Measurements from ENCODE around the gene ABHD17B.
"Not testable (repeated sequence)": the region's sequence is repeated elsewhere in the genome, so short reads cannot be mapped to it uniquely, and the experiment has no call there.

Gene ABHD17B

GRCh38 chr9:71911061-71911907 lies at the start of gene ABHD17B, which contains the start of gene C9orf85:
Gene ABHD17B, minus strand, starts transcription at chr9:71911193. Its CDS starts 36,113 bp downstream, at chr9:71875080.
Gene C9orf85, plus strand, starts transcription at chr9:71911639. Its CDS starts 96 bp downstream, at chr9:71911735.
- in situ Hi-C loops (cut with HindIII; ENCODE audit: low pct_ligation_motif_present, low pct_unique_long_range_greater_than_20kb, low sequenced_read_pairs), result no loop called here
- peak; percentile 99 for DNase-seq

- in situ Hi-C loops (cut with HindIII; ENCODE audit: low pct_ligation_motif_present, low pct_unique_long_range_greater_than_20kb, low sequenced_read_pairs), result no loop called here
- DNase-seq, result no peak
Measured at GRCh38 chr9:71955300-71955915, 44.4 kb upstream of the ABHD17B start.

- DNase-seq; in situ Hi-C loops (cut with HindIII; ENCODE audit: low pct_ligation_motif_present, low pct_unique_long_range_greater_than_20kb, low sequenced_read_pairs): not testable (repeated sequence)
Measured at GRCh38 chr9:71954652-71955051, 43.7 kb upstream of the ABHD17B start.

GRCh38 chr9:71944754-71945375 lies 33.9 kb upstream of the ABHD17B start:
- no peak for DNase-seq
- in situ Hi-C loops (cut with HindIII; ENCODE audit: low pct_ligation_motif_present, low pct_unique_long_range_greater_than_20kb, low sequenced_read_pairs), result no loop called here

- in situ Hi-C loops (cut with HindIII; ENCODE audit: low pct_ligation_motif_present, low pct_unique_long_range_greater_than_20kb, low sequenced_read_pairs), result no loop called here
- no peak for DNase-seq
Measured at GRCh38 chr9:71941998-71942567, 31.1 kb upstream of the ABHD17B start.

GRCh38 chr9:71941060-71941568 lies 30.1 kb upstream of the ABHD17B start:
- no peak for DNase-seq

GRCh38 chr9:71937898-71938297 lies 26.9 kb upstream of the ABHD17B start:
- in situ Hi-C loops (cut with HindIII; ENCODE audit: low pct_ligation_motif_present, low pct_unique_long_range_greater_than_20kb, low sequenced_read_pairs), result no loop called here
- DNase-seq, result no peak

More at GRCh38 chr9:71941060-71941568, 30.1 kb upstream of the ABHD17B start:
- in situ Hi-C loops (cut with HindIII; ENCODE audit: low pct_ligation_motif_present, low pct_unique_long_range_greater_than_20kb, low sequenced_read_pairs), result no loop called here

GRCh38 chr9:71937070-71937625 lies 26.2 kb upstream of the ABHD17B start:
- in situ Hi-C loops (cut with HindIII; ENCODE audit: low pct_ligation_motif_present, low pct_unique_long_range_greater_than_20kb, low sequenced_read_pairs), result no loop called here
- no peak for DNase-seq

GRCh38 chr9:71936066-71936465 lies 25.1 kb upstream of the ABHD17B start:
- no peak for DNase-seq
- in situ Hi-C loops (cut with HindIII; ENCODE audit: low pct_ligation_motif_present, low pct_unique_long_range_greater_than_20kb, low sequenced_read_pairs), result no loop called here

- no peak for DNase-seq
- in situ Hi-C loops (cut with HindIII; ENCODE audit: low pct_ligation_motif_present, low pct_unique_long_range_greater_than_20kb, low sequenced_read_pairs), result no loop called here
Measured at GRCh38 chr9:71931166-71931565, 20.2 kb upstream of the ABHD17B start.

- no peak for DNase-seq
- in situ Hi-C loops (cut with HindIII; ENCODE audit: low pct_ligation_motif_present, low pct_unique_long_range_greater_than_20kb, low sequenced_read_pairs), result no loop called here
Measured at GRCh38 chr9:71929791-71930440, 18.9 kb upstream of the ABHD17B start.

- in situ Hi-C loops (cut with HindIII; ENCODE audit: low pct_ligation_motif_present, low pct_unique_long_range_greater_than_20kb, low sequenced_read_pairs), result no loop called here
- no peak for DNase-seq
Measured at GRCh38 chr9:71929223-71929622, 18.2 kb upstream of the ABHD17B start.

- in situ Hi-C loops (cut with HindIII; ENCODE audit: low pct_ligation_motif_present, low pct_unique_long_range_greater_than_20kb, low sequenced_read_pairs), result no loop called here
- no peak for DNase-seq
Measured at GRCh38 chr9:71928806-71929205, 17.8 kb upstream of the ABHD17B start.

GRCh38 chr9:71928376-71928775 lies 17.4 kb upstream of the ABHD17B start:
- in situ Hi-C loops (cut with HindIII; ENCODE audit: low pct_ligation_motif_present, low pct_unique_long_range_greater_than_20kb, low sequenced_read_pairs), result no loop called here
- DNase-seq, result no peak

- in situ Hi-C loops (cut with HindIII; ENCODE audit: low pct_ligation_motif_present, low pct_unique_long_range_greater_than_20kb, low sequenced_read_pairs), result no loop called here
- DNase-seq, result no peak
Measured at GRCh38 chr9:71925834-71926233, 14.8 kb upstream of the ABHD17B start.

GRCh38 chr9:71924576-71924975 lies 13.6 kb upstream of the ABHD17B start:
- DNase-seq, result no peak
- in situ Hi-C loops (cut with HindIII; ENCODE audit: low pct_ligation_motif_present, low pct_unique_long_range_greater_than_20kb, low sequenced_read_pairs), result no loop called here

GRCh38 chr9:71921190-71921814 lies 10.3 kb upstream of the ABHD17B start:
- DNase-seq, result no peak
- in situ Hi-C loops (cut with HindIII; ENCODE audit: low pct_ligation_motif_present, low pct_unique_long_range_greater_than_20kb, low sequenced_read_pairs), result no loop called here

All from ACHN (cell line).